ENCODE measurements around the gene AAGAB.

- TF ChIP-seq SIN3A (IDR thresholded peaks at IDR 0.05; ENCODE audit: borderline replicate concordance, insufficient read depth, low read depth, low read length), result no peak
- no peak for TF ChIP-seq CTCF (IDR thresholded peaks at IDR 0.05)
- TF ChIP-seq REST (IDR thresholded peaks at IDR 0.05; ENCODE audit: insufficient read depth in 1 of 2, low read depth in 2 of 2, low read length in 1 of 2), result no peak
These were observed 88.9 kb downstream of the AAGAB start for GRCh38 chr15:67165254-67166253.

All from Panc1 (cell line).